ENCODE measurements around the gene AGPS.
"Not testable (repeated sequence)": the region's sequence is repeated elsewhere in the genome, so short reads cannot be mapped to it uniquely, and the experiment has no call there.

Gene AGPS

GRCh38 chr2:177392373-177393202 lies at the start of gene AGPS:
TSS of gene AGPS (plus strand) at chr2:177392773. CDS start at chr2:177392790, 17 bp downstream.
- FAIRE-seq = no peak

- no peak for FAIRE-seq
Observed at GRCh38 chr2:177343773-177344172, 48.8 kb upstream of the AGPS start.

GRCh38 chr2:177344316-177344715 lies 48.3 kb upstream of the AGPS start:
- no peak for FAIRE-seq

- FAIRE-seq = no peak
Observed at GRCh38 chr2:177346192-177346591, 46.4 kb upstream of the AGPS start.

- no peak for FAIRE-seq
Observed at GRCh38 chr2:177347570-177347969, 45.0 kb upstream of the AGPS start.

GRCh38 chr2:177348118-177348654 lies 44.4 kb upstream of the AGPS start:
- no peak for FAIRE-seq

- FAIRE-seq = no peak
Observed at GRCh38 chr2:177348733-177349693, 43.6 kb upstream of the AGPS start.

GRCh38 chr2:177350624-177351023 lies 41.9 kb upstream of the AGPS start:
- FAIRE-seq = not testable (repeated sequence)

GRCh38 chr2:177351121-177351520 lies 41.5 kb upstream of the AGPS start:
- FAIRE-seq = not testable (repeated sequence)

GRCh38 chr2:177352441-177353186 lies 40.0 kb upstream of the AGPS start:
- no peak for FAIRE-seq

- FAIRE-seq = no peak
Observed at GRCh38 chr2:177353187-177353478, 39.4 kb upstream of the AGPS start.

- not testable (repeated sequence) for FAIRE-seq
Observed at GRCh38 chr2:177354541-177354940, 38.0 kb upstream of the AGPS start.

- no peak for FAIRE-seq
Observed at GRCh38 chr2:177355874-177356273, 36.7 kb upstream of the AGPS start.

GRCh38 chr2:177359836-177360595 lies 32.6 kb upstream of the AGPS start:
- FAIRE-seq = no peak

GRCh38 chr2:177362499-177362898 lies 30.1 kb upstream of the AGPS start:
- FAIRE-seq = no peak

GRCh38 chr2:177363332-177363731 lies 29.2 kb upstream of the AGPS start:
- FAIRE-seq = no peak

GRCh38 chr2:177365764-177366163 lies 26.8 kb upstream of the AGPS start:
- FAIRE-seq = not testable (repeated sequence)

- FAIRE-seq = not testable (repeated sequence)
Observed at GRCh38 chr2:177368023-177368422, 24.6 kb upstream of the AGPS start.

GRCh38 chr2:177379354-177379753 lies 13.2 kb upstream of the AGPS start:
- no peak for FAIRE-seq

- FAIRE-seq = no peak
Observed at GRCh38 chr2:177380181-177380580, 12.4 kb upstream of the AGPS start.

- FAIRE-seq = no peak
Observed at GRCh38 chr2:177383935-177384334, 8.6 kb upstream of the AGPS start.

- FAIRE-seq = no peak
Observed at GRCh38 chr2:177385151-177385550, 7.4 kb upstream of the AGPS start.
